GM19438 (cell line): Measurements from ENCODE around the gene JPH2.

Experiments
- ATAC-seq: cut with Tn5 transposase; IDR thresholded peaks from one replicate; pipeline ENCODE4 v1.9.1; 2021; ENCODE audit warnings: low read depth; ENCODE audit not compliant: unreplicated experiment

JPH2 gene

DNA sequence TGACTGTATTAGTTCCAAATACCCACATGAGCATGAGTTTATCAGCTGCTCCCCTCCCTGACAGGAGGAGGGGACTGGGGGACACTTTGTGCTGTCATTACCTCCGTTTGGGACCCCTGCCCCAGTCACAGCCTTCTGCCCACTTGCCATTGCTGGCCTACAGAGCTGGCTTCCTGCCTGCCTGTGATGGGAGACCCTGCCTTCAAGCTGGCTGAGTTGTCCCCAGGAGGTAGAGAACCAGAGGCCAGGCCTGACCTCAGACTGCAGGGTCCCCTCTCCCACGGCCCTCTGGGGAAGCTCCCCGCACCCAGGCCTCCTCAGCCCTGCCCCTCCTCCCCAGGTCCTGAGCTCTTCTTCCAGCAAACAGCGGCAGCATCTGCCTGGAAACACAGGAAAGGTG, 105.5 kb downstream of the JPH2 start:
- no peak for ATAC-seq

DNA sequence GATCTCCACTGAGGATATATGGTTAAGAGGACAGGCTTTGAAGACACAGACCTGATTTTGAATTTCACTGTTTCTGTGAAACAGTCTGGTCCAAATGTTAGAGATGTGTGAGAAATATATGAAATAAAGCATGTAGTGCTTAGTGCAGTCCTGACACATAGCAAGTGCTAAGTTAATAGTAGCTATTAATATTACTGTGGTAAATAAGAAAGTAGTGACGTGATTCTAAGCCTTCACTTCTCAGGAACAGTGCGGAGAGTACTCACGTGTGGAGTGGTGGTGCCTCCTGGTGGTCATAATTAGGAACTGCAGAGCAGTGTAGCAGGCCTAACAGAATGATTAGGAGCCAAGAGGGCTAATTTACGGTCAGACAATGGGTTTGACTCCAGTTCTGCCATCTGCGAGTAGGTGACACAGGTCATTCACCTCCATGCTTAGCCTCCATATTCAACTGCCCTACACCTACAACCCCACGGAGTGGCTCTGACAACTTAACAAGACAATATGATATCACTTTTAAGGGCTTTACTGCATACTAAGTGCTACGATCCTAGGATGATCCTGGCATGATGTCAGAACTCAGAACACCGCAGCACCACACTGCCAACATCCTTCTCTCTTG, 106.2 kb downstream of the JPH2 start:
- ATAC-seq, result no peak

DNA sequence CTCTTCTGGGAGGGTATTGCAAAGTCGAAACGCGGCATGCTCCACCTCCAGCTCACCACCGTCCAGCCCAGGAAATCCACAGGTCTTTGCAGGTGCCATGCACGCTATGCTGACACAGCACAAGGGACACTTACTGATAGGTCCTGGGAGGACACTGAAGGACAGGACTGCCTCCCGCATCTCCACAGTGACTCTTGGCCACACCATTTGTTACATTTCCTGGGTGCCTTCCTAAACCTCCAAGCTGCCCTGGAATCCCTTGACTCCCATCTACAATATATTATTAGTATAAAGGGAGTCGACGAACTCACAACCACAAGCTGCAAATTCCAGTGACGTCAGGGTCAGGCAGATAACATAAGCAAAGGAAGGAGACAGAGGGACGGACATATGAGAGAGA, 106.9 kb downstream of the JPH2 start:
- ATAC-seq, result no peak

DNA sequence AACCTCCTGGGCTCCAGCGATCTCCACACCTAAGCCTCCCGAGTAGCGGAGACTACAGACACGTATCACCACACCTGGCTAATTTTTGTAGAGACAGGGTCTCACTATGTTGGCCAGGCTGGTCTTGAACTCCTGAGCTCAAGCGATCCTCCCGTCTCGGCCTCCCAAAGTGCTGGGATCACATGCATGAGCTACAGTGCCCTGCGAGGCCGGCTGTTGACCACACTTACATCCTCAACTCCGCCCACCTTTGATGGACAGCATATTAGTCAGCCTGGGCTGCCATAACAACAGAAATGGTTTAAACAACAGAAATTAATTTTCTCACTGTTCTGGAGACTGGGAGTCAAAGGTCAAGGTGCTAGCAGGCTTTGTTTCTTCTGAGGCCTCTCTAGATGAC, 107.7 kb downstream of the JPH2 start:
- no peak for ATAC-seq

DNA sequence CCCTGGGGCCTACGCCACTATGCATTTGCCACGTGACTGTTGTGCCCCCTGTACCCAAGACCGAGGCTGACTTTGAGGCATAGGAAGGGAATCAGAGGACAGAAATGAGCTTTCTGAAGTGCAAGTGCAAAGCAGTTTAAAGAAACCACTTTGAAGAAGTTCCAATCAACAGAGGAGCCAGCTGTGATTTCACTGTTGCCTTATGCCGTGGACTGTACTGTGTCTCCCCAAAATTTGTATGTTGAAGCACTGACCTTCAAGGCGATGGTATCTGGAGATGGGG, 111.1 kb downstream of the JPH2 start:
- ATAC-seq, result no peak

DNA sequence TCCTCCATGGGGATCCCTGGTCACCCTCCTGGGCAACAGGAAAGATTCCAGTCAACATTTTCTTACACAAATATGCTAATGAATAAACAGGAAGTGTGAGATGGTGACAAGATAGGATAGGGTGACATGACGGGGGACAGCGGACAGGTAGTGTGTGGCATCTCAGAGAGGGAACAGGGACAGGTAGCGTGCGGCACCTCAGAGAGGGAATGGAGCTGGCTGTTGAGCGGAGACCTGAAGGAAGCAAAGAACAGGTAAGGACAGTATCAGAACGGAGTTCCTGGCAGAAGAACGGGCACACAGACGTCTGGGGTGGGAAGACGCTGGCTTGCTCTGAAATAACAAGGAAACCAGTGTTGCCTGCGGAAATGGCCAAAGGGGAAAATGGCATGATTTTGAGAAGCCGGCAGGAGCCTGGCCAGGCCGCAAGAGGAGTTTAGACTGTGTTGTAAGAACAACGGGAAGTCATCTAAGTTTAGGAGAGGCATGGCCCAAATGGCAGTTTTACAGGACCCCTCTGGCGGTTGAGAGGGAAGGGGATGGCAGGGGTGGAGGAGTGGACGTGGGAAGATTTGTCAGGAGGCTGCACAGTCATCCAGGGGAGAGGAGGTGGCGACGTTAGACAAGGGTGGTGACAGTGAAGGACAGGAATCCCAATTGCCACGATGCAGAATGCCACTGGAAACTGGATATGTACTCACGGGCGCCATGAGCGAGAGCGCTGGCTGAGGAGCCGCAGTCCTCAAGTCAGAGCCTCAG, 111.6 kb downstream of the JPH2 start:
- no peak for ATAC-seq

DNA sequence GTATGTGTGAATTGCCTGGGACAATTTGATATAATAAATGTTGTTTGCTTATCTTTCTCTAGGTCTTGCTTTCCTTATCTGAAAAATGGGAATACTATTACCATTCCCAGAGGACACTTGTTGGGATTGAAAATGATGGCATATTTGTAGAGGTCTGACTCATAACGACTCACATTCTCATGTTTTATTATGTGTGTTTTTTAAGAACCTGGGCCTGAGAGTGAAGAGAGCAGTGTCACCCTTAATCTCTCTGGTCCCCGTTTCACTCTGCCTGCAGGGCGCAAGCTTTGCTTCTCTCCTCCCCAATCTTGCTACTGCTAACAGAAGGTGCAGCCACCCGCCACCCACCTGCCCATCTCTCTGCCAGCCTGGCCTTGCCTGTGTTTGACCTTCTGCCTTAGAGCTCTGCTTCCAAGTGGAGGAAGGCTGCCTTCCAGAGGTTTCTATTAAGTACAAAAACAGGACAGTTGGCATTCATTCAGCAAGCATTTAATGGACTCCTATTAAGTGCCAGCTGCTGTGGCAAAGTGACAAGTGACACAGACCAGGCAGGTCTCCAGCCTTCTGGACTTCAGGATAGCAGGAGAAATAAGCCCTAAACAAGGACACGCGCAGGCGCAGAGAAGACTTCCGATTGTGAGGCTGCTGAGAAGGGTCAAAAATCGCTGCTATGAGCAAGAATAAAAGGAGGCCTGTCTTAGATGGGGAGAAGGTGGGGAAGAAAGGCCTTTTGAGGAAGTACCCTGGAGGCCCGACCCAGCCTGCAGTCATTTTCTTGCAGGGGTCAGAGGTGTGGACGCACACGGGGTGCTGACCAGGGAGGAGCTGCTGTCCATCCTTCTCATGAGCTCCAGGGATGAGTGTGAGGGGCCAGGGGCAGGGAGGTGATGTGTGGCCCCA, 112.5 kb downstream of the JPH2 start:
- no peak for ATAC-seq

DNA sequence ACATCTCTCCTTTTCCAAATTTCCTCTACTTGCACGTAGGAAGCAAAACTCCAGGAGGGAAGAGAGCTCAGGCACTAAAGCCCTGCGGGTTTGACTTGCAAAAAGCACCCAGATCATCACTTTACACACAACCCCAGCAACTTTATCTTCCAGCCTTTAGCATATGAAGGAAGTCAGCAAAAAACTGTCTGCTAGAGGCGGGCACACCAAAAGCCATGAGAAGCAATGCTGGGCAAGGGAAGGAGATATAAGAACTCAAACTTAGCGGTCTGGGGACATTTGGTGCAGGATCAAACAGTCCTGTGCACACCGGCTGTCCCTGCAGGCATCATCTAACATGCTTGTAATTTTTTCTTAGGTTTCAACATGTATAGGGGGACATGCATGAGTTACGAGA, 113.3 kb downstream of the JPH2 start:
- no peak for ATAC-seq

DNA sequence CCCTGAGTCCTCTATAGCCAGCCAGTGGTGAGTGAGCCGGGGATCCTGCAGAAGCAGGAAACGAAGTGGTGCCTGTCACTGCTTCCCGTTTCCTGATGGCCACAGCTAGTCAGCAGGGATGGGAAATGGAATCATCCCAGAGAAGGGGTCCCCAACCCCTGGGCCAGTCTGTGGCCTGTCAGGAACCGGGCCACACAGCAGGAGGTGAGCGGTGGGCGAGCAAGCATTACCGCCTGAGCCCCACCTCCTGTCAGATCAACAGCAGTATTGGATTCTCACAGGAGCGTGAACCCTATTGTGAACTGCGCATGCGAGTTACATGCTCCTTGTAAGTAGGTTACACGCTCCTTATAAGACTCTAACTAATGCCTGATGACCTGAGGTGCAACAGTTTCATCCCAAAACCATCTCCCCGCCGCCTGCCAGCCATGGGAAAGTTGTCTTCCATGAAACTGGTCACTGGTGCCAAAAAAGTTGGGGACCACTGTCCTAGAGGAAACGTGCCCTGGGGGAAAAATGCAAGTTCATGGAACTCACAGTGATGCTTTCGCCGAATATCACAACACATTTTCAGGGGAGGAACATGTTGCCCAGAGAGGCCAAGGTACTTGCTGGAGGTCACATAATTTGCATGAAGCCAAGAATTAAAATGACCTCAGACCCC, 113.8 kb downstream of the JPH2 start:
- ATAC-seq, result no peak

DNA sequence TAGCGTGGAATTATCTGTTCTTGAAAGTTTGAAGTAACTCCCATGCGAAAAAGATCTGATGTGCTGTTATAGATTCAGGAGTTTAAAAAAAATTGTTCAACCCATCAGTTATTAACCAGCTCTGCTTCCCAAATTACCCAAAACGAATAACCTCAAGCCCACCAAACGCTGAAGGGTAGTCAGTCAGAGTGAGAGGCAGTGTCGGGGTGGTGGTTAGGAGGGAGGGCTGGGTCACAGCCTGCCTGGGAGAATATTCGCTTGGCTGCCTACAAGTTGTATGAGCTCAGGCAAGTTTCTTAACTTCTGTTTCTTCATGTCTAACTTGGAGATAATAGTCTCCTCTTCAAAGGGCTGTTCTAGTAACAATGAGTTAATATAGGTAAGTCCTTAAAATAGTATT, 114.6 kb downstream of the JPH2 start:
- ATAC-seq, result no peak

DNA sequence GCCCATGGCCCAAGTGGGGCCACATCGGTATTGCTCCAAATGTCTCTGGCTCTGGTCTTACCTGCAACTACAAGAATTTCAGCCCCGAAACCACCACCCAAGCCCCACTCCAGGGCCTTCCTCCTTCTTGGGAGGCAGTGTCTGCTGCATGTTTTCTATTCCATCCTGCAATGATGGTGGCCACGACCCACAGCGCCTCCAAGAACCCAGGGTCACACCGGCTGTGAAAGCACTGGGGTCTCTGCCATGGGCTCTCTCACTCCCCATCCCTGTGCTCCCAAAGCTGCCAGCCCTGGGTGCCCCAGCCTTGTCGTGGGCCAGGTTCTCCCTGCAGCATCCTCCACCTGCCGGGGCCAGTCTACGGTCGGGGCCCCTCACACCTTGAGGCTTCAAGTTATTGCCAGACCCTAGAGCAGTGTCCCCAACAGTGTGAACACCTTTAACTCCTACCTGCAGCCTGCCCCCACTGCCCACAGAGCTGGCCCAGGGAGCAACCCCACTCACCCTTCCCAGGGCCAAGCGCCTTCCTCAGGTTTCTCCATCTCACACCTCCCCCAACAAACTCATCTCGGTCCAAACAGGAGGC, 115.4 kb downstream of the JPH2 start:
- ATAC-seq, result no peak

DNA sequence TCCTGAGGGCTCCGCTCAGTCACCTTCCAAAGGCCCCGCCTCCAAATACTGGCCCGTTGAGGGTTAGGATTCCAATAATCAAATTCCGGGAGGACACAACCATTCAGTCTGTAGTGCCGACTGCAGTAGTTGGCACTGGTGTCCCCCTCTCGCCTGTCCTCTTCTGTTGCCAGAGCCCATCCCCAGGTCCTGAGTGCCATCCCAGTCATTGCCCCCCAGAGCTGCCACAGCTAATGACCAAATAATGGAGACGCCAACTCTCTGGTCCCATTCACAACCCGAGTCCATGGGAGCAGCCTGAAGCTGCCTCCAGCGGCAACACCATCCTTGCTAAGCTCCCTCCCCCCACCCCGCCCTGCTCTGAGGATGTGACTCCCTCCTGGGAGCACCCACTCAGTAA, 115.9 kb downstream of the JPH2 start:
- no peak for ATAC-seq

DNA sequence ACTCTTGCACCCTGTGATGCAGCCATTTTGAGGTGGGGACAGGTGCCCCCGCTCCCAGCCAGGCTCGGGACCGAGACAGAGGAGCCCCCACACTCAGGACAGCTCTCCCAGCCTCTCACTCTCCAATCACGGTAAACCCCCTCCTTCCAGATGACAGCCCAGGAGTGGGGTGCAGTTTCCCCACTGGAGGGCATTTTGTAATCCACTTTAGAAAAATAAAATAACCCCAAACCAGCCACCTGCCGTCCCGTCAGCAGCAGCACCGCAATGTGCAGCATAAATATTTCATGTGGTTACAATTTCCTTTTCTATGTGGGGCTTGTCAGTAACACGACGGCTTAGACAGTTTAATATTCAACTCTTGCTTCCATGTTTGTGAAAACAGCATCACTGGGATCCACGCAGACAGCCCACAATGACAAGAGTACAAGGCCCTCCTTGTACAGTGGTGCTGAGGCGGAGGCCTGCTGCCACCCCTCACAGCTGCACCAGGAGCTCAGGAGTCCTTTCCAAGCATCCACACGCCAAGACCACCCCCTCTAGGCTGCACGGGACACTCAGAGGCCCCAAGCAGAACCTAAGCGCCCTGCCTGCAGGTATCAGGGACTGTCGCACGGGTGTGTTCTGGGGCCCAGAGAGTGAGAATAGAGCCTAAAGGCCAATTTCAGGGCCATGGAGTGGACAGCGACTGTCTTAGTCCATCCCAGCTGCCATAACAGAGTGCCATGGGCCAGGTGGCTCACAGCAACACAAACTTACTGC, 116.7 kb downstream of the JPH2 start:
- no peak for ATAC-seq

DNA sequence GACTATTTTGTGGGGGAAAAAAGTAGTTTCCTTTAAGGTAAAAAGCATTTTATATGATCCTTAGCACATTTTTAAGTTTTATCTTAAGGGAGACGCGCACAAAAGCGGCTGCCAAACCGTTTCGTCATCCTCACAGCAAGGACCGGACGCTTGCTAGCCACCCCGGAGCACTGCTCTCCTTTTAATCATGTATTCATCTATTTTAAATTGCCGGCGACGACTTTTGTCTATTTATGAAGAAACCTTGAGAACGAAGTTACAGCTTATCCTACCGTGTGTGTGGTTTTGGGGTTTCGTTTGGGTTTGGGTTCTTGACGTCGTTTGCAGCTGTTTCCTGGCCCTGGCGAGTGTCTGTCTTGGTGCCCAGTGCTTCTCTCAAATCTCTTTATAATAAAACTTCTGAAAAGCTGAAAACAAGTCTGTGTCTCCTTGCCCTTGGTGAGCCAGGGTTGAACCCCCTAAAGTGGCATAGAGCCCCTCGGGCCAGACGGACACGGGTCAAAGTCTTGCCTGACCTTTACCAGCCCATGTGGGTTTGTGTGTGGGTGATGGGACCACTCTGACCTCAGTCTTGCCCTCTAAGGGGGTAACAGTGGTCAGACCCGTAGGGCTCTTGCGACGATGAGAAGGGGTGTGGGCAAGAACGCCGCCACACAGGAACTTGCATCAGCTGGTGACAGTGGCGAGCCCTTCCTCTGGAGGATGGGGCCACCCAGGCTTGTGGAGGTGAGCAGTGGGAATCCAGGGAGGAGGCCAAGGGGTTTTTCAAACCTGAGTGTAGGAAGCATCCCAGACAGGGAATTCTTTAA, 117.6 kb downstream of the JPH2 start:
- no peak for ATAC-seq

DNA sequence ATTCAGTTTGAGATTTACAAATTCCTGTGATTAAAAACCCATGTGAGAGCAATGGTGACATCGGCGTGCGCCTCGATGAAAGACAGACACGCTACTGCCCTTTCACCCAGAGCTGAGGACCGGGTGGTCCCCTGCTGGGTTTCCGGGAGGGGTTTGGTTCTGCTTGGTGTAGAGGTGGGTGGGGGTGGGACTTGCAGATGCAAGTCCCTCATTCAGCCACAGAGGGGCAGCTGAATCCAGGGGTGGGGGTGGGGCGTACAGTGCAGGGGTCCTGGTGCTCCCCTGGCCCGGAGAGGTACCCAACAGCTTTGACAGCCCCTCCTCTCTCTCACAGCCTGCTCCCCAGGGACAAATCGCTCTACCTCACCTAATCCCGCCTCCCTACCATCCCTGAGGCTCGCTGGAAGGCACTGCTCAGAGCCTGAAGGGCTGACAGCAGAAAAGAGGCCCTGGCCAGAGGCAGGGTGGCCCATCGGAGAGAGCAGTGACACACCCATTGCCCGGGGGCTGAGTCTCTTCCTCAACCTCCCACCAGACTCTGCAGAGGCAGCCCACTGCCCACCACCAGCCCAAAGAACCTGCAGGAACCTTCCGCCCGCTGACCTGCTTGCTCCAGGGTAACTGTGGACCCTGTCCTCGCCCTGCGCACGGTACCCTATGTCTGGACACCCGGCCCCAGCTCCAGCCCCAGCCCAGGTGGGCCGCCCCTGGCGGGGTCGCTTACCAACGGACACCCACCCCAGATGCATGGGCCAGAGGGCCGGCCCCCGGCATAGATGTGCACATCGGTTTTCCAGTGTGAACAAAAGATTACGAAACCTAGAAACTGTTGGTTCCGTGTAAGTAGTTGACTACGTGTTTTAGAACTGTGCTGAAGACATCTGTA, 118.4 kb downstream of the JPH2 start:
- no peak for ATAC-seq

DNA sequence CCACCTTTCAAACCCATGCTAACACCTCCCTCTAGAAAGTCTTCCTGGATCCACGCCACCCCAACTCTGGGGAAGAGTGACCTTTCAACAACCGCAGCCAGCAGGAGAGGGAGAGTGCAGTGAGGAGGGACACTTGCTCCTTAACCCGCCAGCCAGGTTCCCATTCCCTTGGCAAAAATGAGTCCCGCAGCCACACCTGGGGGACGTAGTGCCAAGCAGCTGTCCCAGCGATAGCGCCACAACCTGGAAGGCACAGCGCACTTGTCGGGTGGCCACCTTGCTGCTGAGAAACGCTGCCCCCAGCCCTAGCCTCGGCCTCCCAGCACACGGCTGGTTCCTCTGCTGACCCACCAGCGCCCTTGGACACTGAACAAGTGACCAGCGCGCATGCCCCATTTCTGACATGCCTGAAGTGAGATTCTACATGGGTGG, 119.3 kb downstream of the JPH2 start:
- no peak for ATAC-seq

DNA sequence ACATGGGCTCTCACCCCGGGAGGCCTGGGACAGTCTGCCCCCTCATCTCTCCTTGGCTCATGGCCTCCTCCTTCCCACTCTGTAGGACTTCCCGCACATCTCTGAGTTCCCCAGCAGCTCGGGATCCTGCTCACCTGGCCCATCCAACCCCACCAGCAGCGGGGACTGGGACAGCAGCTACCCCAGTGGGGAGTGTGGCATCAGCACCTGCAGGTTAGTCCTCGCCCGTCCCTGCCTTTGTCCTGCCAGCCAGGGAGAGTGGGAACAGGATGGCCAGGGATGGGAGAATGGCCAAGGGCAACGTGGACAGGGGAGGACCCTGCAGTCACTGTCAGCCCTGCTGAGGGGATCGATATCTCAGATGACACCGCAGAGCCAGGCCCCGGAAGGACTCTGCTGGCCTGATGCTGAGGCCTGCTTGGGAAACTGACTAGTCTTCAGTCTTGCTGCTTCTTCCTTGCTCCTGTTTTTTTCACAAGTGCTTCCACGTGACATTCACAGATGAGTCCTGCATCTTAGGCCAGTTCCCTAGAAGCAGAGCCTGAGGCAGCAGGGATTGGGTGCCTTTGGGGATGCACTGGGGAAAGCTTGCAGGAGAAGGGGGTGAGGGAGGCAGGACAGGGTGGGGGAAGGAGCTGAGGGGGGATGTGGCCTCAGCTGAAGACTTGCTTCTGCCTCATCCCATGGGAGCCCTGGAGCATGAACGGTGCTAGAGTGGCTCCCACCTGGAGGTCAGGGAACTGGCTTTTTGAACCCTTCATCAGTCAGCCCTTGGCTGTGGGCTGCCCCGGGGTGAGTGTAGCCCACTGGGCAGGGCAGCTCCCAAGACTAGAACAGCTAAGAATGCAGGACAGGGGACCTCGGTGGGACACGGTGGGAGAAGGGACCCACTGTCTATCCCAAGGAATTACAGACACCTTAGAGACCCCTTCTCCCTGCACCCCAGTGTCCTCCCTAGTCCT, 120.1 kb downstream of the JPH2 start:
- ATAC-seq, result no peak
